ENCODE data around the gene GRK5.

Gene GRK5

GRCh38 chr10:119341459-119342301 is 134.3 kb downstream of the GRK5 start:
- no peak for DNase-seq (ENCODE audit: extremely low read depth, low read depth)
- no peak overlapping the region for H3K4me3 ChIP-seq (replicated peaks; ENCODE audit: low read depth, low read length)
- no peak for TF ChIP-seq CTCF (IDR thresholded peaks at IDR 0.05; ENCODE audit: low read depth, low read length, missing control alignments)

GRCh38 chr10:119342335-119342734 is 135.0 kb downstream of the GRK5 start:
- DNase-seq (ENCODE audit: extremely low read depth, low read depth) = no peak
- H3K4me3 ChIP-seq (replicated peaks; ENCODE audit: low read depth, low read length) = no peak overlapping the region
- no peak for TF ChIP-seq CTCF (IDR thresholded peaks at IDR 0.05; ENCODE audit: low read depth, low read length, missing control alignments)

GRCh38 chr10:119343011-119343601 is 135.7 kb downstream of the GRK5 start:
- no peak overlapping the region for H3K4me3 ChIP-seq (replicated peaks; ENCODE audit: low read depth, low read length)
- no peak for TF ChIP-seq CTCF (IDR thresholded peaks at IDR 0.05; ENCODE audit: low read depth, low read length, missing control alignments)
- DNase-seq (ENCODE audit: extremely low read depth, low read depth) = no peak

- H3K4me3 ChIP-seq (replicated peaks; ENCODE audit: low read depth, low read length) = no peak overlapping the region
- no peak for DNase-seq (ENCODE audit: extremely low read depth, low read depth)
- no peak for TF ChIP-seq CTCF (IDR thresholded peaks at IDR 0.05; ENCODE audit: low read depth, low read length, missing control alignments)
These were observed 137.0 kb downstream of the GRK5 start for GRCh38 chr10:119344381-119344780.

- no peak for TF ChIP-seq CTCF (IDR thresholded peaks at IDR 0.05; ENCODE audit: low read depth, low read length, missing control alignments)
- no peak for DNase-seq (ENCODE audit: extremely low read depth, low read depth)
- no peak overlapping the region for H3K4me3 ChIP-seq (replicated peaks; ENCODE audit: low read depth, low read length)
These were observed 138.9 kb downstream of the GRK5 start for GRCh38 chr10:119346095-119346832.

- no peak for TF ChIP-seq CTCF (IDR thresholded peaks at IDR 0.05; ENCODE audit: low read depth, low read length, missing control alignments)
- no peak for DNase-seq (ENCODE audit: extremely low read depth, low read depth)
- H3K4me3 ChIP-seq (replicated peaks; ENCODE audit: low read depth, low read length) = no peak overlapping the region
These were observed 140.0 kb downstream of the GRK5 start for GRCh38 chr10:119347181-119347974.
